ENCODE data around the gene ZNF791.

The ZNF791 gene

GRCh38 chr19:12581100-12581499, 29.6 kb upstream of the ZNF791 start:
- no peak overlapping the region for H3K27ac ChIP-seq
- no peak for TF ChIP-seq CTCF (conservative IDR thresholded peaks at IDR 0.05)

- no peak for TF ChIP-seq CTCF (conservative IDR thresholded peaks at IDR 0.05)
- H3K27ac ChIP-seq = no peak overlapping the region
These were observed 14.2 kb upstream of the ZNF791 start for GRCh38 chr19:12596485-12596884.

- no peak for TF ChIP-seq CTCF (conservative IDR thresholded peaks at IDR 0.05)
These were observed 13.7 kb upstream of the ZNF791 start for GRCh38 chr19:12596927-12597548.

GRCh38 chr19:12597594-12597993, 13.1 kb upstream of the ZNF791 start:
- TF ChIP-seq CTCF (conservative IDR thresholded peaks at IDR 0.05) = no peak
- H3K27ac ChIP-seq = no peak overlapping the region

More at GRCh38 chr19:12596927-12597548, 13.7 kb upstream of the ZNF791 start:
- H3K27ac ChIP-seq = no peak overlapping the region

GRCh38 chr19:12603714-12604113, 7.0 kb upstream of the ZNF791 start:
- no peak for TF ChIP-seq CTCF (conservative IDR thresholded peaks at IDR 0.05)

GRCh38 chr19:12606796-12607195, 3.9 kb upstream of the ZNF791 start:
- TF ChIP-seq CTCF (conservative IDR thresholded peaks at IDR 0.05) = no peak
- H3K27ac ChIP-seq = no peak overlapping the region

More at GRCh38 chr19:12603714-12604113, 7.0 kb upstream of the ZNF791 start:
- no peak overlapping the region for H3K27ac ChIP-seq

- TF ChIP-seq CTCF (conservative IDR thresholded peaks at IDR 0.05) = no peak
- H3K27ac ChIP-seq = no peak overlapping the region
These were observed 3.1 kb upstream of the ZNF791 start for GRCh38 chr19:12607631-12608030.

Data from VCaP (cell line).